ENCODE results near the gene SLC17A9.
"Not testable (repeated sequence)": the region's sequence is repeated elsewhere in the genome, so short reads cannot be mapped to it uniquely, and the experiment has no call there.

The SLC17A9 gene

GRCh38 chr20:62922451-62922921 is 30.0 kb upstream of the SLC17A9 start:
- peaks cover 4% of the 10 kb centered on the region for H3K36me3 ChIP-seq (ENCODE audit: insufficient read depth, insufficient read length, low read length)
- no peaks in the 10 kb centered on the region for H3K27me3 ChIP-seq (ENCODE audit: insufficient read depth, insufficient read length)
- DNase-seq (ENCODE audit: low read depth, low spot score): no peak
- H3K4me1 ChIP-seq (ENCODE audit: insufficient read depth, insufficient read length): peaks cover 7% of the 10 kb centered on the region
- no peak for TF ChIP-seq SUZ12 (IDR thresholded peaks at IDR 0.05; ENCODE audit: extremely low read depth, insufficient read depth, insufficient read length)
- no peak for TF ChIP-seq ZNF274 (IDR thresholded peaks at IDR 0.05; ENCODE audit: low read depth, low read length)
- no peak for TF ChIP-seq YY1 (IDR thresholded peaks at IDR 0.05; ENCODE audit: insufficient read depth, insufficient read length)
- no peaks in the 10 kb centered on the region for H3K9me3 ChIP-seq (ENCODE audit: insufficient read depth, low read length)
- H3K9ac ChIP-seq (ENCODE audit: insufficient read length, low read depth): no peak overlapping the region
- H3K4me3 ChIP-seq (ENCODE audit: insufficient read length, low read depth): no peak overlapping the region

- not testable (repeated sequence) for DNase-seq (ENCODE audit: low read depth, low spot score); H3K9ac ChIP-seq (ENCODE audit: insufficient read length, low read depth); H3K27me3 ChIP-seq (ENCODE audit: insufficient read depth, insufficient read length); H3K4me1 ChIP-seq (ENCODE audit: insufficient read depth, insufficient read length); H3K36me3 ChIP-seq (ENCODE audit: insufficient read depth, insufficient read length, low read length); H3K9me3 ChIP-seq (ENCODE audit: insufficient read depth, low read length); H3K4me3 ChIP-seq (ENCODE audit: insufficient read length, low read depth)
Measured at GRCh38 chr20:62923059-62923668, 29.3 kb upstream of the SLC17A9 start.

GRCh38 chr20:62923669-62924441 is 28.7 kb upstream of the SLC17A9 start:
- DNase-seq (ENCODE audit: low read depth, low spot score): no peak
- Histone ChIP-seq H3K27me3 (ENCODE audit: insufficient read depth, insufficient read length) (no peaks in the 10 kb centered on the region), H3K36me3 (ENCODE audit: insufficient read depth, insufficient read length, low read length) (peaks cover 6% of the 10 kb centered on the region), H3K4me1 (ENCODE audit: insufficient read depth, insufficient read length) (peaks cover 10% of the 10 kb centered on the region), H3K9ac (ENCODE audit: insufficient read length, low read depth) (peak overlapping the region; percentile 98), H3K4me3 (ENCODE audit: insufficient read length, low read depth) (peak overlapping the region; percentile 85), H3K9me3 (ENCODE audit: insufficient read depth, low read length) (no peaks in the 10 kb centered on the region)
- TF ChIP-seq ZNF274 (IDR thresholded peaks at IDR 0.05; ENCODE audit: low read depth, low read length): no peak
- no peak for TF ChIP-seq SUZ12 (IDR thresholded peaks at IDR 0.05; ENCODE audit: extremely low read depth, insufficient read depth, insufficient read length)
- TF ChIP-seq YY1 (IDR thresholded peaks at IDR 0.05; ENCODE audit: insufficient read depth, insufficient read length): no peak

- peaks cover 10% of the 10 kb centered on the region for H3K4me1 ChIP-seq (ENCODE audit: insufficient read depth, insufficient read length)
- DNase-seq (ENCODE audit: low read depth, low spot score): no peak
- peaks cover 6% of the 10 kb centered on the region for H3K36me3 ChIP-seq (ENCODE audit: insufficient read depth, insufficient read length, low read length)
- H3K9me3 ChIP-seq (ENCODE audit: insufficient read depth, low read length): no peaks in the 10 kb centered on the region
- H3K9ac ChIP-seq (ENCODE audit: insufficient read length, low read depth): peak overlapping the region; percentile 98
- TF ChIP-seq SUZ12 (IDR thresholded peaks at IDR 0.05; ENCODE audit: extremely low read depth, insufficient read depth, insufficient read length) (no peak), ZNF274 (IDR thresholded peaks at IDR 0.05; ENCODE audit: low read depth, low read length) (no peak), YY1 (IDR thresholded peaks at IDR 0.05; ENCODE audit: insufficient read depth, insufficient read length) (no peak)
- no peaks in the 10 kb centered on the region for H3K27me3 ChIP-seq (ENCODE audit: insufficient read depth, insufficient read length)
- peak overlapping the region; percentile 85 for H3K4me3 ChIP-seq (ENCODE audit: insufficient read length, low read depth)
Measured at GRCh38 chr20:62924442-62925075, 27.9 kb upstream of the SLC17A9 start.

GRCh38 chr20:62925076-62925419 is 27.5 kb upstream of the SLC17A9 start:
- DNase-seq (ENCODE audit: low read depth, low spot score): no peak
- H3K4me1 ChIP-seq (ENCODE audit: insufficient read depth, insufficient read length): peaks cover 8% of the 10 kb centered on the region
- no peaks in the 10 kb centered on the region for H3K27me3 ChIP-seq (ENCODE audit: insufficient read depth, insufficient read length)

GRCh38 chr20:62925420-62926228 is 26.9 kb upstream of the SLC17A9 start:
- Histone ChIP-seq H3K36me3 (ENCODE audit: insufficient read depth, insufficient read length, low read length) (peaks cover 10% of the 10 kb centered on the region), H3K9me3 (ENCODE audit: insufficient read depth, low read length) (no peaks in the 10 kb centered on the region), H3K4me1 (ENCODE audit: insufficient read depth, insufficient read length) (peaks cover 7% of the 10 kb centered on the region), H3K4me3 (ENCODE audit: insufficient read length, low read depth) (peak overlapping the region; percentile 85), H3K27me3 (ENCODE audit: insufficient read depth, insufficient read length) (no peaks in the 10 kb centered on the region), H3K9ac (ENCODE audit: insufficient read length, low read depth) (peak overlapping the region; percentile 98)
- DNase-seq (ENCODE audit: low read depth, low spot score): no peak
- no peak for TF ChIP-seq YY1 (IDR thresholded peaks at IDR 0.05; ENCODE audit: insufficient read depth, insufficient read length)
- no peak for TF ChIP-seq ZNF274 (IDR thresholded peaks at IDR 0.05; ENCODE audit: low read depth, low read length)
- no peak for TF ChIP-seq SUZ12 (IDR thresholded peaks at IDR 0.05; ENCODE audit: extremely low read depth, insufficient read depth, insufficient read length)

More at GRCh38 chr20:62925076-62925419, 27.5 kb upstream of the SLC17A9 start:
- Histone ChIP-seq H3K9me3 (ENCODE audit: insufficient read depth, low read length) (no peaks in the 10 kb centered on the region), H3K9ac (ENCODE audit: insufficient read length, low read depth) (peak overlapping the region; percentile 98), H3K36me3 (ENCODE audit: insufficient read depth, insufficient read length, low read length) (peaks cover 6% of the 10 kb centered on the region), H3K4me3 (ENCODE audit: insufficient read length, low read depth) (peak overlapping the region; percentile 85)
- no peak for TF ChIP-seq ZNF274 (IDR thresholded peaks at IDR 0.05; ENCODE audit: low read depth, low read length)
- no peak for TF ChIP-seq YY1 (IDR thresholded peaks at IDR 0.05; ENCODE audit: insufficient read depth, insufficient read length)
- no peak for TF ChIP-seq SUZ12 (IDR thresholded peaks at IDR 0.05; ENCODE audit: extremely low read depth, insufficient read depth, insufficient read length)

Data from NT2/D1 (cell line).